Measurements from ENCODE around the gene ZNF622. TPM values are rescaled to one million over a fixed set of nuclear protein-coding genes. Genes with fewer than 3 reads are reported as not detected.

ZNF622 gene
- total RNA-seq, 3 donors from 2014 or later (not counting 1 experiment from before 2014, with no cell fraction given), result 36.3 to 45.9 (median 42.9) TPM

- intact Hi-C loops (cut with micrococcal nuclease), result no loop called here
- Histone ChIP-seq H3K27ac (ENCODE audit: low read length) (no peak overlapping the region), H3K4me3 (ENCODE audit: low read length) (no peak overlapping the region), H3K36me3 (ENCODE audit: control insufficient read depth, insufficient read depth, low read length) (no peaks in the 10 kb centered on the region), H3K27me3 (ENCODE audit: control insufficient read depth, insufficient read depth, low read length) (no peaks in the 10 kb centered on the region), H3K9me3 (ENCODE audit: control insufficient read depth, insufficient read depth, low read length) (peaks cover 10% of the 10 kb centered on the region), H3K4me1 (ENCODE audit: control insufficient read depth, insufficient read depth, low read length) (no peaks in the 10 kb centered on the region)
- Mint-ChIP-seq H3K4me1 (no peaks in the 10 kb centered on the region), H3K4me3 (no peak overlapping the region), H3K36me3 (no peaks in the 10 kb centered on the region), H3K27ac (no peak overlapping the region), H3K9me3 (no peaks in the 10 kb centered on the region), H3K27me3 (ENCODE audit: low read depth in 2 of 2) (no peaks in the 10 kb centered on the region)
- ATAC-seq, result no peak
- TF ChIP-seq CTCF (IDR thresholded peaks at IDR 0.05), result no peak
- 59% methylated on average over 1 of the region's 1 CpG for WGBS (ENCODE audit: insufficient coverage)
- no peak for DNase-seq
These were observed 27.7 kb upstream of the ZNF622 start for GRCh38 chr5:16493261-16493660.

DNA sequence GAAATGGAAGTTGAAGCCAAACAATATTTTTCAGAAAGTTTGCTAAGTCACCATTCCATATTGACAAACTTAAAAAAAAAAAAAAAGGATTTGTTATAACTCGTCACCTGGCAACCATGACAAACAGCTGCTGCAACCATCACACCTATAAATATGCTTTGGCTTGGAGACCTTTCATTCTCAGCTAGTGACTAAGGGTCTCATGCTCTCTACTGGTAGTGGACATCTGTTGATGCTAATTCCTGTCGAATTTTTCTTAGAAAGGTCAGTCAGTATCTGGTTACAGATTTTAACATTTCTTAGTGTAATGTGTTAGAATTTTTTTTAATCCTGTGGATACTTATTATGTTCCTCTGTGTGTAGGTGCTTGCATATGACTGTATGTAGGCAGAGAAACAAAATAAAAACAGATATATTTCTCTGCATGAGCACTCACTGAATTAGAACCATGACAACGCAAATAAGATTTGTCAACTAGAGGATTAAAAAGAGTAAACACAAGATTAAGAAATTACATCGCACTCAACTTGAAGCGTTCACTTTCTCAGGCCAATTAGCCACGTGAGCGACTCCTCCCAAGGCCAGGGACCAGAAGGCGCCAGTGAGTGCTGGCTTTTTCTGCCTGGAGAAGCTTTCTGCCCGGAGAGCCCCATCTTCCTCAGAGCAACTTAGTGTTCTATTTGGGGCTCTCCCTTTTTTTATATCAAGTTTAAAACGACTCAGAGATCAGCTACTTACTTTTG, 27.0 kb upstream of the ZNF622 start:
- 89% methylated on average over 10 of the region's 10 CpGs for WGBS (ENCODE audit: insufficient coverage)
- no peaks in the 10 kb centered on the region for H3K36me3 Mint-ChIP-seq
- intact Hi-C loops (cut with micrococcal nuclease), result no loop called here
- no peaks in the 10 kb centered on the region for H3K27me3 ChIP-seq (ENCODE audit: control insufficient read depth, insufficient read depth, low read length)
- H3K36me3 ChIP-seq (ENCODE audit: control insufficient read depth, insufficient read depth, low read length), result no peaks in the 10 kb centered on the region
- ATAC-seq, result no peak
- no peaks in the 10 kb centered on the region for H3K27me3 Mint-ChIP-seq (ENCODE audit: low read depth in 2 of 2)
- no peak for TF ChIP-seq CTCF (IDR thresholded peaks at IDR 0.05)
- DNase-seq, result peak in 1 of 2 donors; percentile 19
- H3K9me3 Mint-ChIP-seq, result no peaks in the 10 kb centered on the region
- peaks cover 10% of the 10 kb centered on the region for H3K9me3 ChIP-seq (ENCODE audit: control insufficient read depth, insufficient read depth, low read length)
- H3K27ac Mint-ChIP-seq, result no peak overlapping the region
- H3K4me1 Mint-ChIP-seq, result no peaks in the 10 kb centered on the region
- H3K4me3 ChIP-seq (ENCODE audit: low read length), result no peak overlapping the region
- no peak overlapping the region for H3K4me3 Mint-ChIP-seq
- no peaks in the 10 kb centered on the region for H3K4me1 ChIP-seq (ENCODE audit: control insufficient read depth, insufficient read depth, low read length)
- no peak overlapping the region for H3K27ac ChIP-seq (ENCODE audit: low read length)

DNA sequence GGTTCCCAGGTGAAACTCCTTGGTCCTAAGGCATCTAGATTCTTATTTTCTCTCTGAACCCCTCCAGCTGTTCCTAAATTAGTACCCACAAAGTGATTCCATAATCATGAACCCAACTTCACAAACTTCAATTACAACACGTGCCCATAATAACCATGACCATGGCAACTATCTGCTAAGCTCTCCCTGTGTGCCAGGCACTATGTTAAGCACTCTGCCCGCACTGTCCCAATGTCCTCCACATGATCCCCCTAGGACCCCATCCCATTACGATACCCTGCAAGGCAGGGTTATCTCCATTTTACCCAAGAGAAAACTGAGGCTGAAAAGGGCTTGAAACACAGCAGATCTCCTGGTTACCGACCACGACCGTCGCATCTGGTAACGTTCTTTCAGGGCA, 25.3 kb upstream of the ZNF622 start:
- intact Hi-C loops (cut with micrococcal nuclease), result no loop called here
- no peaks in the 10 kb centered on the region for H3K27me3 ChIP-seq (ENCODE audit: control insufficient read depth, insufficient read depth, low read length)
- Mint-ChIP-seq H3K4me3 (no peak overlapping the region), H3K27me3 (ENCODE audit: low read depth in 2 of 2) (peaks cover 0 to 2% of the 10 kb centered on the region in 2 donors), H3K27ac (no peak overlapping the region), H3K4me1 (no peaks in the 10 kb centered on the region), H3K36me3 (no peaks in the 10 kb centered on the region), H3K9me3 (no peaks in the 10 kb centered on the region)
- H3K4me3 ChIP-seq (ENCODE audit: low read length), result no peak overlapping the region
- peaks cover 6% of the 10 kb centered on the region for H3K9me3 ChIP-seq (ENCODE audit: control insufficient read depth, insufficient read depth, low read length)
- H3K4me1 ChIP-seq (ENCODE audit: control insufficient read depth, insufficient read depth, low read length), result no peaks in the 10 kb centered on the region
- 88% methylated on average over 8 of the region's 8 CpGs for WGBS (ENCODE audit: insufficient coverage)
- ATAC-seq, result no peak
- no peak overlapping the region for H3K27ac ChIP-seq (ENCODE audit: low read length)
- no peaks in the 10 kb centered on the region for H3K36me3 ChIP-seq (ENCODE audit: control insufficient read depth, insufficient read depth, low read length)
- no peak for TF ChIP-seq CTCF (IDR thresholded peaks at IDR 0.05)
- DNase-seq, result no peak

GRCh38 chr5:16489322-16489791, 23.8 kb upstream of the ZNF622 start:
- Histone ChIP-seq H3K4me3 (ENCODE audit: low read length) (no peak overlapping the region), H3K4me1 (ENCODE audit: control insufficient read depth, insufficient read depth, low read length) (no peaks in the 10 kb centered on the region), H3K36me3 (ENCODE audit: control insufficient read depth, insufficient read depth, low read length) (no peaks in the 10 kb centered on the region), H3K27ac (ENCODE audit: low read length) (no peak overlapping the region), H3K9me3 (ENCODE audit: control insufficient read depth, insufficient read depth, low read length) (no peaks in the 10 kb centered on the region), H3K27me3 (ENCODE audit: control insufficient read depth, insufficient read depth, low read length) (no peaks in the 10 kb centered on the region)
- Mint-ChIP-seq H3K4me3 (no peak overlapping the region), H3K27ac (no peak overlapping the region), H3K4me1 (no peaks in the 10 kb centered on the region), H3K9me3 (no peaks in the 10 kb centered on the region), H3K36me3 (no peaks in the 10 kb centered on the region), H3K27me3 (ENCODE audit: low read depth in 2 of 2) (peaks cover 0 to 2% of the 10 kb centered on the region in 2 donors)
- peak in 1 of 2 donors; percentile 49 for DNase-seq
- intact Hi-C loops (cut with micrococcal nuclease), result no loop called here
- no peak for TF ChIP-seq CTCF (IDR thresholded peaks at IDR 0.05)
- 88% methylated on average over 1 of the region's 1 CpG for WGBS (ENCODE audit: insufficient coverage)
- peak in 1 of 3 donors; percentile 34 for ATAC-seq
